Loucy (cell line): Measurements from ENCODE around the gene PSMD13.

Source experiments
- H2AFZ ChIP-seq: fragments of 200-600 bp; sonication (generic); 2 replicates; pipeline ENCODE4 v1.6.0; 2016; ENCODE audit warnings: antibody characterized with exemption, mild to moderate bottlenecking, low read length, moderate library complexity
- H3F3A ChIP-seq: fragments of 200-600 bp; 2 replicates; pipeline ENCODE4 v1.6.0; 2016; ENCODE audit warnings: antibody characterized with exemption, low read depth, mild to moderate bottlenecking
- H3K27me3 ChIP-seq: fragments of 200-600 bp; sonication (generic); 2 replicates; pipeline ENCODE4 v1.6.1; 2014; ENCODE audit warnings: low read length, mild to moderate bottlenecking; ENCODE audit not compliant: insufficient read depth, poor library complexity, severe bottlenecking
- H3K36me3 ChIP-seq: fragments of 200-600 bp; sonication (generic); 2 replicates; pipeline ENCODE4 v1.6.1; 2016; ENCODE audit warnings: low read length; ENCODE audit not compliant: insufficient read depth
- H3K4me1 ChIP-seq: fragments of 200-600 bp; sonication (generic); 2 replicates; pipeline ENCODE4 v1.5.1; 2014; ENCODE audit warnings: low read length, mild to moderate bottlenecking; ENCODE audit not compliant: insufficient read depth, poor library complexity, severe bottlenecking
- H3K4me2 ChIP-seq: fragments of 200-600 bp; sonication (generic); 2 replicates; pipeline ENCODE4 v1.6.0; 2014; ENCODE audit warnings: antibody characterized with exemption, low read length, low read depth, mild to moderate bottlenecking; ENCODE audit not compliant: poor library complexity, severe bottlenecking
- H3K4me3 ChIP-seq: fragments of 200-600 bp; sonication (generic); 2 replicates; pipeline ENCODE4 v1.5.1; 2014; ENCODE audit warnings: low read length, mild to moderate bottlenecking, mixed read lengths; ENCODE audit not compliant: poor library complexity, severe bottlenecking
- H3K79me2 ChIP-seq: fragments of 200-600 bp; sonication (generic); 2 replicates; pipeline ENCODE4 v1.6.1; 2014; ENCODE audit warnings: low read length; ENCODE audit not compliant: insufficient read depth
- H3K9ac ChIP-seq: fragments of 200-600 bp; sonication (generic); 2 replicates; pipeline ENCODE4 v1.6.0; 2014; ENCODE audit warnings: mild to moderate bottlenecking, low read depth, low read length, moderate library complexity; ENCODE audit not compliant: poor library complexity, severe bottlenecking
- H3K9me2 ChIP-seq: fragments of 200-600 bp; sonication (generic); replicated peaks from 2 replicates; pipeline ENCODE4 v1.6.1; 2016; ENCODE audit warnings: low read depth, low read length, mixed read lengths
- H3K9me3 ChIP-seq: fragments of 200-600 bp; sonication (generic); 2 replicates; pipeline ENCODE4 v1.6.1; 2014; ENCODE audit warnings: mild to moderate bottlenecking, antibody characterized with exemption, low read length, low read depth; ENCODE audit not compliant: insufficient read depth
- H4K20me1 ChIP-seq: fragments of 200-600 bp; sonication (generic); 2 replicates; pipeline ENCODE4 v1.6.0; 2014; ENCODE audit warnings: antibody characterized with exemption, low read length, mild to moderate bottlenecking; ENCODE audit not compliant: insufficient read depth, poor library complexity, severe bottlenecking
- CTCF ChIP-seq: fragments of 200-600 bp; sonication (generic); conservative IDR thresholded peaks from 2 replicates; pipeline ENCODE4 v1.5.1; 2014; ENCODE audit warnings: mild to moderate bottlenecking, antibody characterized with exemption, low read length
- EZH2phosphoT487 ChIP-seq: fragments of 200-600 bp; IDR thresholded peaks from 2 replicates; pipeline ENCODE4 v1.6.1; 2018; ENCODE audit warnings: antibody characterized with exemption, mild to moderate bottlenecking, moderate library complexity, borderline replicate concordance

PSMD13 gene

GRCh38 chr11:208181-208916, 28.4 kb upstream of the PSMD13 start:
- Histone ChIP-seq H4K20me1 (peaks cover 36% of the 10 kb centered on the region), H3K4me2 (peak overlapping the region; percentile 99), H3K79me2 (peaks cover 73% of the 10 kb centered on the region), H3K4me1 (peaks cover 50% of the 10 kb centered on the region), H3K9ac (peak overlapping the region; percentile 99), H3F3A (peaks cover 5% of the 10 kb centered on the region), H3K9me2 (no peaks in the 10 kb centered on the region), H3K9me3 (no peaks in the 10 kb centered on the region), H3K4me3 (peak overlapping the region; percentile 98), H2AFZ (0 out of 2 replicates have a peak overlapping the region, but pooled peaks have one; percentile 63), H3K36me3 (peaks cover 31% of the 10 kb centered on the region; the same call in 1 of the 2 replicates), H3K27me3 (no peaks in the 10 kb centered on the region)
- no peak for TF ChIP-seq EZH2phosphoT487
- TF ChIP-seq CTCF: no peak

GRCh38 chr11:208917-209260, 27.9 kb upstream of the PSMD13 start:
- H3K9ac ChIP-seq: peak overlapping the region; percentile 99
- peaks cover 32% of the 10 kb centered on the region; the same call in 1 of the 2 replicates for H3K36me3 ChIP-seq
- peak overlapping the region; percentile 99 for H3K4me2 ChIP-seq
- no peaks in the 10 kb centered on the region for H3K9me2 ChIP-seq
- H3K79me2 ChIP-seq: peaks cover 73% of the 10 kb centered on the region
- 0 out of 2 replicates have a peak overlapping the region, but pooled peaks have one; percentile 63 for H2AFZ ChIP-seq
- H3K9me3 ChIP-seq: no peaks in the 10 kb centered on the region
- peaks cover 45% of the 10 kb centered on the region for H3K4me1 ChIP-seq
- TF ChIP-seq CTCF (no peak), EZH2phosphoT487 (no peak)
- H3F3A ChIP-seq: peaks cover 5% of the 10 kb centered on the region
- no peaks in the 10 kb centered on the region for H3K27me3 ChIP-seq
- H3K4me3 ChIP-seq: peak overlapping the region; percentile 98
- H4K20me1 ChIP-seq: peaks cover 36% of the 10 kb centered on the region

GRCh38 chr11:209275-210121, 27.3 kb upstream of the PSMD13 start:
- TF ChIP-seq EZH2phosphoT487 (no peak), CTCF (no peak)
- peak overlapping the region; percentile 98 for H3K4me3 ChIP-seq
- no peaks in the 10 kb centered on the region for H3K9me2 ChIP-seq
- peaks cover 69% of the 10 kb centered on the region for H3K79me2 ChIP-seq
- H3K4me2 ChIP-seq: peak overlapping the region; percentile 99
- no peaks in the 10 kb centered on the region for H3K9me3 ChIP-seq
- peaks cover 36% of the 10 kb centered on the region for H4K20me1 ChIP-seq
- H3K27me3 ChIP-seq: no peaks in the 10 kb centered on the region
- peaks cover 36% of the 10 kb centered on the region; the same call in 1 of the 2 replicates for H3K36me3 ChIP-seq
- H2AFZ ChIP-seq: no peak overlapping the region
- peaks cover 5% of the 10 kb centered on the region for H3F3A ChIP-seq
- peak overlapping the region; percentile 99 for H3K9ac ChIP-seq
- peaks cover 40% of the 10 kb centered on the region for H3K4me1 ChIP-seq
